Posterior vena cava (tissue), 2 donors: ENCODE results near the gene WDR4. TPM values are rescaled to one million over a fixed set of nuclear protein-coding genes. Genes with fewer than 3 reads are reported as not detected.
"Not testable (repeated sequence)": the region's sequence is repeated elsewhere in the genome, so short reads cannot be mapped to it uniquely, and the experiment has no call there.

Experiments
- DNase-seq: peaks from one replicate; pipeline ENCODE4 v3.0.0-alpha.2; 2020; ENCODE audit warnings: low spot score
- intact Hi-C, 2 donors: fragments of 100-400 bp; cut with DNase I; formaldehyde crosslinking; loops; one replicate each; pipeline versions ENCODE4 v1.14.1 to v1.14.2; 2022 to 2023
- total RNA-seq, 2 donors: library from RNA; stranded (reverse); fragmentation: NEBNext Ultra II Directional; extraction: Animal tissue kit (Norgen Biotek cat#: 25700); gene quantifications; one replicate each; pipeline ENCODE4 v1.2.1, GENCODE V29; 2021
- donor health status: DM: yes; HTN: yes; CAD: no.
- donor health status: DM: yes; HTN: yes; CAD: no.

Gene WDR4
- total RNA-seq, 2 donors from 2014 or later, result 12.1 to 13.4 TPM

- DNase-seq, result peak; percentile 77
- intact Hi-C loops, result no loop called here
Observed at GRCh38 chr21:42830456-42831455, 48.6 kb downstream of the WDR4 start.

- intact Hi-C loops, result no loop called here
- DNase-seq, result peak; percentile 13
Observed at GRCh38 chr21:42829954-42830353, 49.4 kb downstream of the WDR4 start.

- peak; percentile 42 for DNase-seq
- intact Hi-C loops, result no loop called here
Observed at GRCh38 chr21:42829417-42829816, 49.9 kb downstream of the WDR4 start.

GRCh38 chr21:42827588-42827987 is 51.8 kb downstream of the WDR4 start:
- no peak for DNase-seq

GRCh38 chr21:42820616-42821465 is 58.5 kb downstream of the WDR4 start:
- intact Hi-C loops, result no loop called here
- peak; percentile 41 for DNase-seq

More at GRCh38 chr21:42827588-42827987, 51.8 kb downstream of the WDR4 start:
- intact Hi-C loops, result no loop called here

- intact Hi-C loops, result loop anchor here in 1 of 2 donors (5.0 kb wide), 1 partner anchor 223 kb away; no protein-coding TSS in a partner anchor
- DNase-seq, result peak; percentile 52
Observed at GRCh38 chr21:42819861-42820615, 59.3 kb downstream of the WDR4 start.

GRCh38 chr21:42818328-42818749 is 61.0 kb downstream of the WDR4 start:
- intact Hi-C loops, result loop anchor here in 1 of 2 donors (5.0 kb wide), 1 partner anchor 221 kb away; no protein-coding TSS in a partner anchor
- DNase-seq, result peak; percentile 89

- intact Hi-C loops, result loop anchor here in 1 of 2 donors (5.0 kb wide), 1 partner anchor 218 kb away; no protein-coding TSS in a partner anchor
- DNase-seq, result no peak
Observed at GRCh38 chr21:42815217-42815616, 64.1 kb downstream of the WDR4 start.

GRCh38 chr21:42812528-42813241 is 66.7 kb downstream of the WDR4 start:
- DNase-seq, intact Hi-C loops: not testable (repeated sequence)

GRCh38 chr21:42811960-42812359 is 67.4 kb downstream of the WDR4 start:
- DNase-seq, result peak; percentile 28
- intact Hi-C loops, result no loop called here

GRCh38 chr21:42809577-42810475 is 69.5 kb downstream of the WDR4 start:
- DNase-seq, result peak; percentile 29
- intact Hi-C loops, result loop anchor here in 1 of 2 donors (1.0 kb wide), 1 partner anchor 27 kb away; no protein-coding TSS in a partner anchor

- DNase-seq, result no peak
- intact Hi-C loops, result loop anchor here in 1 of 2 donors (1.0 kb wide), 1 partner anchor 28 kb away; no protein-coding TSS in a partner anchor
Observed at GRCh38 chr21:42809171-42809570, 70.2 kb downstream of the WDR4 start.

- peak; percentile 32 for DNase-seq
- intact Hi-C loops, result no loop called here
Observed at GRCh38 chr21:42807938-42808613, 71.3 kb downstream of the WDR4 start.

- DNase-seq, intact Hi-C loops: not testable (repeated sequence)
Observed at GRCh38 chr21:42807293-42807895, 71.9 kb downstream of the WDR4 start.

- DNase-seq, result peak; percentile 58
- intact Hi-C loops, result no loop called here
Observed at GRCh38 chr21:42806509-42807140, 72.7 kb downstream of the WDR4 start.

GRCh38 chr21:42801616-42802015 is 77.7 kb downstream of the WDR4 start:
- DNase-seq, intact Hi-C loops: not testable (repeated sequence)
